GM15510 (cell line): Measurements from ENCODE around the gene EPHA8.

Experiments
- POLR2A ChIP-seq: IDR thresholded peaks from 3 replicates; pipeline ENCODE4 v1.6.1; 2011; ENCODE audit warnings: borderline replicate concordance; ENCODE audit not compliant: insufficient read length; ENCODE audit errors: extremely low read depth

Gene EPHA8

DNA sequence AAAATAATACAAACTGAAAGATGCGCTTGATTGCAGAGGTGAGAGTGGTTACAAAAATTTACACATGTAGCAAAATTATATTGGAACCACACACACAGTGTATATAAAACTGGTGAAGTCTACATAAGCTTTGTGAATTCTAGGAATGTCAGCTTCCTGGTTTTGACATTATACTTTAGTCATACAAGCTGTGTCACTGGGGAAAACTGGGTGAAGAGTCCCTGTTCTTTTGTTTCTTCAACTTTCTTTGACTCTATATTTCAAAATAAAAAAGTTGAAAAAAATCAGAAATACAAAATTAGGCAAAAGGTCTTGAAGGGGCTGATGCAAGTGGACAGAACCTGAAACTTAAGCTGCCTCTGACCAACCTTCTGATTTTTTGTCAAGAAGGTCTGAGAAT is 83.1 kb downstream of the EPHA8 start:
- no peak for TF ChIP-seq POLR2A

GRCh38 chr1:22650089-22650693 is 86.9 kb downstream of the EPHA8 start:
- TF ChIP-seq POLR2A, result no peak

DNA sequence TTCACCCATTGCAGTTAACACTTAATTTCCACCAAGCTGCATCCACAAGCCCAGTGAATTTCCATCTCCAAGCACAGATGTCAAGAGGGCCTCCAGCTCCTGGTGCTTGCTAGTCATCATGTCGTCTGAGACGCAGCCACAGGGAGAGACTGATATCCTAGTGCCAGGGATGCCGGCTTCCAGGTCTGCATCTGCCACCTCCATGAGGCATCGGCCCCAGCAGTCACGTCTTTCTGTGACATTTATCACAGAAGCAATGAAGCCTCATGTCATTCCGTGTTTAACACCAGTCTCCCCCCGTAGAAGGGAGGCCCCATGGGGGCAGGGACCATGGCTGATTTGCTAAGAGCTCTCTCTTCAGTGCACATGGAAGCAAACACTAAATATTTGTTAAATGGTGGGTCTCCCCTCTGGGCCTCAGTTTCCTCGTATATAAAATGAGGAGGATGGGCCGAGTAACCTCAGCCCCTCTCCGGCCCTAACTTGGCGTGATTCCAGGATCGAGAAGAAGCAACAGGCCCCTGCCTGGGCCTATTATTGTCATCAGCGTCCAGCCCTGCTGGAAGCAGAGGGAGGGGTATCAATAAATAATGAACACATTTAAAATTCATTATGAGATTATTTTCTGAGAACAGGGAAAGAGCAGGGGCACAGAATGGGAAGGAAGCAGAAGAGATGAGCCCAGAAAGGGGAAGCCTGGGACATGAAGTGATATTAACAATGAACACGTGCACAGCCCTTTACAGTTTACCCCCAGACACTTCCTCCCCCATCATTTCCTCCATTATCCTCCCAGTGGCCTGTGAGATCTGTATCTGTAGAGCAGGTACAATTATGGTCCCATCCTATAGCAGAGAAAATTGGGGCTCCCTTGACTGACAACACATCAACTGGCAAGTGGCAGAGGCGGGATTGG is 88.9 kb downstream of the EPHA8 start:
- no peak for TF ChIP-seq POLR2A

GRCh38 chr1:22652881-22653316 is 89.6 kb downstream of the EPHA8 start, which contains the start of gene C1QB:
C1QB (plus strand) TSS chr1:22653236; CDS start chr1:22659463, 6,227 bp downstream.
- no peak for TF ChIP-seq POLR2A
